ENCODE results near the gene DKK2. TPM values are rescaled to one million over a fixed set of nuclear protein-coding genes. Genes with fewer than 3 reads are reported as not detected.

The DKK2 gene
- total RNA-seq, result 1 to 10 TPM in 1 of 2 donors, under 1 TPM in 1; 0.27 to 2.2 TPM

- no peak within 1 kb of the TSS for H3K27ac ChIP-seq
- H3K36me3 ChIP-seq, result no peaks in the 10 kb centered on the region
- no peaks in the 10 kb centered on the region for H3K9me3 ChIP-seq
- peak within 1 kb of the TSS; percentile 72 for H3K4me3 ChIP-seq
- peaks cover 7 to 34% of the 10 kb centered on the region in 2 donors for H3K4me1 ChIP-seq (ENCODE audit: control insufficient read depth in 1 of 2, low read depth in 2 of 2)
- no peaks in the 10 kb centered on the region for H3K27me3 ChIP-seq (replicated peaks; ENCODE audit: insufficient read depth)
- ATAC-seq (ENCODE audit: insufficient number of reproducible peaks, low FRiP score, low read depth), result no peak
- TF ChIP-seq CTCF (IDR thresholded peaks at IDR 0.05), result no peak
- no peak for DNase-seq (ENCODE audit: low spot score)
These were observed at the start of gene DKK2 for GRCh38 chr4:107035819-107036583. Gene DKK2, minus strand, starts transcription at chr4:107036313. Its CDS starts 722 bp downstream, at chr4:107035591.

GRCh38 chr4:107077192-107077591 lies 41.1 kb upstream of the DKK2 start:
- no peak for ATAC-seq (ENCODE audit: insufficient number of reproducible peaks, low FRiP score, low read depth)
- H3K4me1 ChIP-seq (ENCODE audit: control insufficient read depth in 1 of 2, low read depth in 2 of 2), result no peaks in the 10 kb centered on the region

GRCh38 chr4:107072836-107073736 lies 37.0 kb upstream of the DKK2 start:
- DNase-seq (ENCODE audit: low spot score) (no peak), ATAC-seq (ENCODE audit: insufficient number of reproducible peaks, low FRiP score, low read depth) (no peak)
- H3K27me3 ChIP-seq (replicated peaks; ENCODE audit: insufficient read depth), result no peaks in the 10 kb centered on the region

More at GRCh38 chr4:107077192-107077591, 41.1 kb upstream of the DKK2 start:
- DNase-seq (ENCODE audit: low spot score), result no peak
- H3K27me3 ChIP-seq (replicated peaks; ENCODE audit: insufficient read depth), result no peaks in the 10 kb centered on the region
- no peak overlapping the region for H3K27ac ChIP-seq
- no peaks in the 10 kb centered on the region for H3K36me3 ChIP-seq
- no peak for TF ChIP-seq CTCF (IDR thresholded peaks at IDR 0.05)
- no peak overlapping the region for H3K4me3 ChIP-seq
- H3K9me3 ChIP-seq, result no peaks in the 10 kb centered on the region

GRCh38 chr4:107071108-107071507 lies 35.0 kb upstream of the DKK2 start:
- H3K4me3 ChIP-seq, result no peak overlapping the region
- H3K9me3 ChIP-seq, result no peaks in the 10 kb centered on the region
- no peaks in the 10 kb centered on the region for H3K27me3 ChIP-seq (replicated peaks; ENCODE audit: insufficient read depth)
- no peaks in the 10 kb centered on the region for H3K36me3 ChIP-seq
- DNase-seq (ENCODE audit: low spot score), result no peak
- ATAC-seq (ENCODE audit: insufficient number of reproducible peaks, low FRiP score, low read depth), result no peak
- no peaks in the 10 kb centered on the region for H3K4me1 ChIP-seq (ENCODE audit: control insufficient read depth in 1 of 2, low read depth in 2 of 2)
- no peak for TF ChIP-seq CTCF (IDR thresholded peaks at IDR 0.05)
- H3K27ac ChIP-seq, result no peak overlapping the region

More at GRCh38 chr4:107072836-107073736, 37.0 kb upstream of the DKK2 start:
- H3K4me1 ChIP-seq (ENCODE audit: control insufficient read depth in 1 of 2, low read depth in 2 of 2), result no peaks in the 10 kb centered on the region
- no peak overlapping the region for H3K27ac ChIP-seq
- no peak overlapping the region for H3K4me3 ChIP-seq
- no peak for TF ChIP-seq CTCF (IDR thresholded peaks at IDR 0.05)
- no peaks in the 10 kb centered on the region for H3K9me3 ChIP-seq
- no peaks in the 10 kb centered on the region for H3K36me3 ChIP-seq

GRCh38 chr4:107069049-107069448 lies 32.9 kb upstream of the DKK2 start:
- no peaks in the 10 kb centered on the region for H3K27me3 ChIP-seq (replicated peaks; ENCODE audit: insufficient read depth)
- ATAC-seq (ENCODE audit: insufficient number of reproducible peaks, low FRiP score, low read depth) (no peak), DNase-seq (ENCODE audit: low spot score) (no peak)
- H3K36me3 ChIP-seq, result no peaks in the 10 kb centered on the region
- no peak overlapping the region for H3K4me3 ChIP-seq
- H3K27ac ChIP-seq, result no peak overlapping the region
- no peak for TF ChIP-seq CTCF (IDR thresholded peaks at IDR 0.05)
- H3K4me1 ChIP-seq (ENCODE audit: control insufficient read depth in 1 of 2, low read depth in 2 of 2), result no peaks in the 10 kb centered on the region
- H3K9me3 ChIP-seq, result no peaks in the 10 kb centered on the region
